GM10266 (cell line): ENCODE data around the gene KHK.
A peak's percentile ranks its signal among the peaks of the same experiment; 100 is the strongest.
"Not testable (repeated sequence)": the region's sequence is repeated elsewhere in the genome, so short reads cannot be mapped to it uniquely, and the experiment has no call there.

ENCODE experiments used
- DNase-seq: peaks from one replicate; pipeline ENCODE4 v3.0.0; 2012; ENCODE audit errors: extremely low spot score
- TF ChIP-seq, protein P1 (sequence below): IDR thresholded peaks from 2 replicates; pipeline ENCODE4 v1.5.1; 2012; ENCODE audit warnings: mild to moderate bottlenecking, low read depth; ENCODE audit not compliant: control insufficient read depth, insufficient read depth; ENCODE audit errors: missing control alignments

The KHK gene

DNA sequence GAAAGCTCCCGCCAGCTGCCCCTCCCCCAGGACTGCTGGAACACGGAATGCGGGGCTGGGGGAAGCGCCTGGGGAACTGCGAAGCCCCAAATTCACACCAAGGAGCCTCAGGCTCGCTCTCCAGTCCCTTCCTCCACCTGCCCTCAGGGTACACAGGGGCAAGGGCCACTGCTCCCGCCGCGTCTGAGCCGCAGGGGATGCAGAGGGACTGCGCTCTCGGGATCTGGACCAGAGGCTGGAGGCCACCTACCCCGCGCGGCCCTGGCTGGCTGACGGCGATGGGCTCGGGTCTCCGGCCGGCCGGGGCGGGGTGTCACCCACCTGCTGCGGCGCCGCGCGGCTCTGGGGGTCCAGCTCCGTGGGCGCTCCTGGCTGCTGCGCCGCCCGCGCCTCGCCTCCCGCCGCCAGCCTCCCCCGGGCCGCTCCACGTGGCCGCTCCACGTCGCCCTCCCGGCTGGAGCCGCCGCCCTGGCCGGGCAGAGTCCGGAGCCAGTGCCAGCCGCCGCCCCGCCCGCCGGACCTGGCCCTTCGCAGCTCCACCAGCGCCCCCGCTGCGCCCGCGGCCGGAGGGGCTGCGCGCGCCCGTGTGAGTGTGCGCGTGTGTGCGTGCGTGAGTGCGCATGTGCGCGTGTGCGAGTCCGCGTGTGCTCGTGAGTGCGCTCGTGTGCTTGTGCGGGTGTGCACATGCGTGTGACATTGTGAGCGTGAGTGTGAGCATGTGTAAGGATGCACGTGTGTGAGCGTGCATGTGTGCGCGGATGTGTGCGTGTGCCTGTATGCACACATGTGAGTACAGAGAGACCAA, 32.2 kb downstream of the KHK start, which contains the start of gene CGREF1:
CGREF1 (minus strand) TSS at position 604 of the 805 bp plus-strand sequence. CDS start 14,762 bp downstream, outside the sequence.
- TF ChIP-seq, protein P1, sequence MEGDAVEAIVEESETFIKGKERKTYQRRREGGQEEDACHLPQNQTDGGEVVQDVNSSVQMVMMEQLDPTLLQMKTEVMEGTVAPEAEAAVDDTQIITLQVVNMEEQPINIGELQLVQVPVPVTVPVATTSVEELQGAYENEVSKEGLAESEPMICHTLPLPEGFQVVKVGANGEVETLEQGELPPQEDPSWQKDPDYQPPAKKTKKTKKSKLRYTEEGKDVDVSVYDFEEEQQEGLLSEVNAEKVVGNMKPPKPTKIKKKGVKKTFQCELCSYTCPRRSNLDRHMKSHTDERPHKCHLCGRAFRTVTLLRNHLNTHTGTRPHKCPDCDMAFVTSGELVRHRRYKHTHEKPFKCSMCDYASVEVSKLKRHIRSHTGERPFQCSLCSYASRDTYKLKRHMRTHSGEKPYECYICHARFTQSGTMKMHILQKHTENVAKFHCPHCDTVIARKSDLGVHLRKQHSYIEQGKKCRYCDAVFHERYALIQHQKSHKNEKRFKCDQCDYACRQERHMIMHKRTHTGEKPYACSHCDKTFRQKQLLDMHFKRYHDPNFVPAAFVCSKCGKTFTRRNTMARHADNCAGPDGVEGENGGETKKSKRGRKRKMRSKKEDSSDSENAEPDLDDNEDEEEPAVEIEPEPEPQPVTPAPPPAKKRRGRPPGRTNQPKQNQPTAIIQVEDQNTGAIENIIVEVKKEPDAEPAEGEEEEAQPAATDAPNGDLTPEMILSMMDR: no peak
- no peak for DNase-seq

DNA sequence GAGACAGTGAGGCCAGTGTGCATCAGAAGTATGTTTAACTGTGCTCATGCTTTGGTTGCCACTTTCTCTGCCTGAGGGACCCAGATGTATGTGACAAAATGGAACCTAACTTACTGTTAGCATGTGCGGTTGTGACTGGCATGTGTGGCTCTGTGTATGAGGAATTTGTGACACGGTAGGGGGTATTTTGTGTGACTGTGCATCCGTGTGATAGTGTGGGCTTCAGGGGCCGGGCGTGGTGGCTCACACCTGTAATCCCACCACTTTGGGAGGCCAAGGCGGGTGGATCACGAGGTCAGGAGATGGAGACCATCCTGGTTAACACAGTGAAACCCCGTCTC, 32.7 kb downstream of the KHK start:
- DNase-seq: not testable (repeated sequence)

DNA sequence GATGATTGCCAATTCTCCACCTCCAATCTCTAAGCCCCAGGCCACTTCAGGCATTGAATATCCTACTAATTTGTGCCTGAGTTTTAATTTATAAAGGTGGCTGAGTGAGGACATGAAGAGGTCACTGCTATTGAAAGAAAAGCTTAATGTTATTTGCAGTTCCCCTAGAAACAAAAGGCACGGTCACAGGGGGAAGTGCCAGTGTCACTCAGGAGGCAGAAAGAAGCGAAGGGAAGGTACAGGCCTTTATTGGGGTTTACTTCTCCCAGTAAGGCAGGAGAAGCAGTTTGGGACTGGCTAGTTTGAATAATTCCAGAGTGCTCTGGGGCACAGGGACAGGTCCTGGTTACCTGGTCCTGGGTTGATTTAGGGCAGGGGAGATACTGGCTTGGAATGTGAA, 35.3 kb downstream of the KHK start:
- TF ChIP-seq, protein P1: no peak
- DNase-seq: no peak

DNA sequence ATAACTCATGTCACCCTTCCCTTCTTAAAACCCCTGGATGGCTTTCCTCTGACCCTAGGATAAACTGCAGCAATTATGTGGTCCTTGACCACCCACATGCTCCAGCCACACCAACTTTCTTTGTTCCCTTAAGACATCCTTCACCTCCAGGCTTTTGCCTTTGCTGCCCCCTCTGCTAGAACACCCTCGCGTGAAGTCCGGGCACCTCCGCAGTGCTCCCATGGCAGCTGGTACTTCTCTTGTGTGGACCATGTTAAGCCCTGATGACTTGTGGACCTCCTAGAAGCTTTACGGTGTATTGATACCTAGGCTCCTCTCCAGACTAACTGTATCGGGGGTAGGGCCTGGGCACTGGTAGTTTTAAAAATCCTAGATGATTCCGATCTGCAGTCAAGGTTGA, 36.2 kb downstream of the KHK start:
- no peak for DNase-seq
- TF ChIP-seq, protein P1: no peak

DNA sequence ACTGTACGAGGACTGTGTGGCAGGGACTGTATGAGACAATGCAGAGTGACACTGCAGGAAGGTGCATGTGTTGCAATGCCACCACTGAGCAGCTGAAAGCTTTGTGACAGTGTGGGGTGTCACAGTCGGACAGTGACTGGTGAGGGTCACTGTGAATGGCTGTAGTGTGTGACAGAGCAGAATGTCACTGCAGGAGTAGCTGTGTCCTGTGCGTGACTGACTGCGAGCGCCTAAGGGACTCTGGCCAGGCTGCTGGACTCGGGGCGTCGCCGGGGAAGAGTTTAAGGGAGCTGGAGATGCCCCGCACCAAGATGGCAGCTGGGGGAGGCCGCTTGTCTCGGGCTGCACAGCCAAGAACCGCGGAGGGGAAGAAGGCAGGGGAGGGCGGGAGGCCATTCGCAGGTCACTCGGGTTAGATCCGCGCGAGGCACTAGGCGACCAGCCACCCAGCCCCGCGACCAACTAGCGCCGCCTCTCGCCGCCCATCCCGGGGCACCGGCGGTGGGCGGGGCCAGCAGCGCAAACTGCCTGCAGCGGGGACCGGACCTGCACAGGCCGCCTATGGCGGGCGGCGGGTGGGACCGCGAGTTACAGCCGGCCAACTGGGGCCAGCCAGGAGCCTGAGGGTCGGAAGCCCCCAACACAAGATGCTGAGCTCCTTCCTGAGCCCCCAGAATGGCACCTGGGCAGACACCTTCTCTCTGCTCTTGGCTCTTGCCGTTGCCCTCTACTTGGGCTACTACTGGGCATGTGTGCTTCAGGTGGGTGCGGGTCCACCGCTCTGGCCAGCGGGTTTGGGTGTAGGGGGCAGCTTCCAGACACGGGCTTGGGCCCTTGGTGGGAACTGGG, 37.0 kb downstream of the KHK start, which contains the start of gene ABHD1:
ABHD1 (plus strand) TSS at position 514 of the 849 bp plus-strand sequence; CDS start at position 648, 134 bp downstream.
- TF ChIP-seq, protein P1: peak; percentile 7
- DNase-seq: peak; percentile 76

DNA sequence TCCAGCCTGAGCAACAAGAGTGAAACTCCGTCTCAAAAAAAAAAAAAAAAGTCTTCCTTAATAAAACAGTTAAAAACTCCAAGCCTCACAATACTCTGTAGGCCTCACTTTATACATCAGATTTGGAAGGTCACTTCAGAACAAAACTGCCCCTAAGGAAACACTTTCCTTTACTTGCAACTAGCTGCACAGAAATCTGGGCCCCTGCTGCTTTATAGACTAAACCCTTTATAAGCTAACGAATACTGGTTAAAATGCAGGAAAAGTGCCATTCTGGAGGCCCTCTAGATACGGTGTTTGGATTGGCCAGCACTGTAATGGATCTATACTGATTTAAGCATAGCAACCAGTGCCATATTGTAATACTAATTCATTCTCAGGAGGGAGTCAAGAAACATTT, 38.5 kb downstream of the KHK start:
- no peak for DNase-seq
- TF ChIP-seq, protein P1: no peak

DNA sequence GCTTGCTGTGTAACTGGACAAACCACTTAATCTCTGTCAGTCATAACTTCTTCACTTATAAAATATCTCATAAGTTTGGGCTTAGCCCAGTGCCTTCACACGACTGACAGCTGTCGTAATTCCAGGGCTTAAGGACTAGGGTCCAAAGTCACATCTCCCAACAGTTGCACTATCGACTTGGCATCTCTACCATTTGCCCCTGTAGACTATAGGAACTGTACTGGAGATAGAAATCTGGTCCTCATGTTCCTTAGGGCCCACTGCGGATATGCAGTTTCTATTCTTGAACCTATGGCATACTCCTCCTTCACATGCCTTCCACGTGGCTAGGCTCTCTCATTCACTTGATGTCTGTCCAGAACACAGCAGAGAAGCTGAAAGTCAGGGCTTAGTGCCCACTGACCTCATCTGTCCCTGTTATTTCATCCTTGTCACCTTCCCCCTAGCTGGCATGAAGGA, 39.7 kb downstream of the KHK start:
- no peak for DNase-seq
- TF ChIP-seq, protein P1: no peak
